ENCODE results near the gene NF2.

- TF ChIP-seq CTCF (conservative IDR thresholded peaks at IDR 0.05; ENCODE audit: low read length) (no peak), EZH2phosphoT487 (IDR thresholded peaks at IDR 0.05; ENCODE audit: borderline replicate concordance) (no peak)
These were observed 65.2 kb downstream of the NF2 start for GRCh38 chr22:29668673-29669072.
